Osteocyte (in vitro differentiated cells): ENCODE data around the gene ACO1. TPM values are rescaled to one million over a fixed set of nuclear protein-coding genes. Genes with fewer than 3 reads are reported as not detected.

Experiments
- DNase-seq: peaks from one replicate; pipeline ENCODE4 v3.0.0; 2021; ENCODE audit warnings: mixed read lengths; ENCODE audit not compliant: unreplicated experiment; ENCODE audit errors: extremely low spot score
- H3K27ac Mint-ChIP-seq: one replicate; pipeline ENCODE4 v1.8.0; 2021; ENCODE audit warnings: mild to moderate bottlenecking, mixed read lengths; ENCODE audit not compliant: unreplicated experiment
- H3K27me3 Mint-ChIP-seq: one replicate; pipeline ENCODE4 v1.8.0; 2021; ENCODE audit warnings: mixed read lengths; ENCODE audit not compliant: unreplicated experiment
- H3K36me3 Mint-ChIP-seq: one replicate; pipeline ENCODE4 v1.8.0; 2021; ENCODE audit warnings: mixed read lengths; ENCODE audit not compliant: unreplicated experiment
- H3K4me1 Mint-ChIP-seq: one replicate; pipeline ENCODE4 v1.8.0; 2021; ENCODE audit warnings: mixed read lengths; ENCODE audit not compliant: unreplicated experiment
- H3K4me3 Mint-ChIP-seq: one replicate; pipeline ENCODE4 v1.8.0; 2021; ENCODE audit warnings: mild to moderate bottlenecking, moderate library complexity, mixed read lengths; ENCODE audit not compliant: unreplicated experiment
- H3K9me3 Mint-ChIP-seq: one replicate; pipeline ENCODE4 v1.8.0; 2021; ENCODE audit warnings: mixed read lengths; ENCODE audit not compliant: unreplicated experiment
- CTCF ChIP-seq: fragments of 200-600 bp; sonication (generic); IDR thresholded peaks from 2 replicates; pipeline ENCODE4 v1.5.0; 2021; ENCODE audit warnings: antibody characterized with exemption, mild to moderate bottlenecking, moderate library complexity
- total RNA-seq: library from RNA; stranded (reverse); gene quantifications from 2 replicates; pipeline ENCODE4 v1.2.1, GENCODE V29; 2021

The ACO1 gene
- total RNA-seq, 1 donor from 2014 or later: 42.0 TPM

- Mint-ChIP-seq H3K27me3 (peaks cover 18% of the 10 kb centered on the region), H3K9me3 (no peaks in the 10 kb centered on the region), H3K4me3 (no peak overlapping the region), H3K36me3 (no peaks in the 10 kb centered on the region), H3K27ac (no peak overlapping the region), H3K4me1 (peaks cover 19% of the 10 kb centered on the region)
- no peak for TF ChIP-seq CTCF
- no peak for DNase-seq
These were observed 3.5 kb upstream of the ACO1 start for GRCh38 chr9:32380944-32381343.

GRCh38 chr9:32382565-32383320, 1.7 kb upstream of the ACO1 start:
- Mint-ChIP-seq H3K27ac (no peak overlapping the region), H3K36me3 (no peaks in the 10 kb centered on the region), H3K4me3 (no peak overlapping the region), H3K27me3 (peaks cover 13% of the 10 kb centered on the region), H3K9me3 (no peaks in the 10 kb centered on the region), H3K4me1 (peaks cover 28% of the 10 kb centered on the region)
- DNase-seq: no peak
- no peak for TF ChIP-seq CTCF

- peak overlapping the region; percentile 49 for H3K27ac Mint-ChIP-seq
- peak overlapping the region; percentile 88 for H3K4me3 Mint-ChIP-seq
- no peaks in the 10 kb centered on the region for H3K36me3 Mint-ChIP-seq
- no peak for DNase-seq
- peaks cover 24% of the 10 kb centered on the region for H3K4me1 Mint-ChIP-seq
- H3K9me3 Mint-ChIP-seq: no peaks in the 10 kb centered on the region
- no peak for TF ChIP-seq CTCF
- peaks cover 13% of the 10 kb centered on the region for H3K27me3 Mint-ChIP-seq
These were observed 460 bp upstream of the ACO1 start for GRCh38 chr9:32384002-32384363.

- H3K36me3 Mint-ChIP-seq: peaks cover 4% of the 10 kb centered on the region
- peaks cover 23% of the 10 kb centered on the region for H3K4me1 Mint-ChIP-seq
- TF ChIP-seq CTCF: no peak
- peak overlapping the region; percentile 94 for H3K27ac Mint-ChIP-seq
- H3K27me3 Mint-ChIP-seq: peaks cover 9% of the 10 kb centered on the region
- no peaks in the 10 kb centered on the region for H3K9me3 Mint-ChIP-seq
- no peak for DNase-seq
- peak overlapping the region; percentile 88 for H3K4me3 Mint-ChIP-seq
These were observed 875 bp downstream of the ACO1 start for GRCh38 chr9:32385152-32385884.

GRCh38 chr9:32385885-32386283, 1.4 kb downstream of the ACO1 start:
- Mint-ChIP-seq H3K4me3 (no peak overlapping the region), H3K4me1 (peaks cover 24% of the 10 kb centered on the region), H3K36me3 (peaks cover 4% of the 10 kb centered on the region), H3K27me3 (peaks cover 6% of the 10 kb centered on the region), H3K27ac (no peak overlapping the region), H3K9me3 (no peaks in the 10 kb centered on the region)
- no peak for TF ChIP-seq CTCF
- DNase-seq: no peak
